ENCODE results near the gene OR4D2.

GRCh38 chr17:58184986-58185761 is 18.4 kb downstream of the OR4D2 start:
- TF ChIP-seq CTCF (IDR thresholded peaks at IDR 0.05; ENCODE audit: poor library complexity) (no peak), EZH2phosphoT487 (IDR thresholded peaks at IDR 0.05; ENCODE audit: low read depth, severe bottlenecking, unreplicated experiment) (no peak)

Measured in hepatocyte (in vitro differentiated cells).